GM12878 (cell line): ENCODE results near the gene SLC43A3. TPM values are rescaled to one million over a fixed set of nuclear protein-coding genes. Genes with fewer than 3 reads are reported as not detected.

Experiments used
- CUX1 ChIP-seq: IDR thresholded peaks from 2 replicates; pipeline ENCODE4 v1.6.1; 2012; ENCODE audit warnings: improper control_type of control experiment, low read depth, low read length; ENCODE audit not compliant: insufficient replicate concordance
- E4F1 ChIP-seq: fragments of 450-650 bp; IDR thresholded peaks from 2 replicates; pipeline ENCODE4 v1.6.1; 2018; ENCODE audit warnings: borderline replicate concordance, mild to moderate bottlenecking; ENCODE audit not compliant: partially characterized antibody
- HDGF ChIP-seq: fragments of 450-650 bp; IDR thresholded peaks from 2 replicates; pipeline ENCODE4 v1.6.1; 2016; ENCODE audit warnings: antibody characterized with exemption
- IRF5 ChIP-seq: fragments of 450-650 bp; IDR thresholded peaks from 2 replicates; pipeline ENCODE4 v1.6.1; 2017; ENCODE audit warnings: borderline replicate concordance
- MAX ChIP-seq: IDR thresholded peaks from 2 replicates; pipeline ENCODE4 v1.6.1; 2012; ENCODE audit warnings: low read depth, low read length, improper control_type of control experiment
- TCF12 ChIP-seq: IDR thresholded peaks from 2 replicates; pipeline ENCODE4 v1.6.1; 2011; ENCODE audit warnings: low read depth, mild to moderate bottlenecking, low read length
- TCF3 ChIP-seq: IDR thresholded peaks from 2 replicates; pipeline ENCODE4 v1.6.1; 2012; ENCODE audit warnings: low read depth, mild to moderate bottlenecking, low read length, borderline replicate concordance; ENCODE audit not compliant: insufficient read depth
- polyA plus RNA-seq, 11 experiments: library from polyadenylated mRNA; depleted of rRNA in 4 of 11; unstranded in 6 of 11; stranded (reverse) in 5 of 11; fragments of >200 nt; fragmentation: Nextera tagmentation in 4 of 11; fragmentation: Illumina TruSeq in 1 of 11; extraction: Ambion mirVana in 4 of 11; extraction: Trizol in 1 of 11; gene quantifications; 1 replicate in 1 of 11; 2 replicates in 10 of 11; pipeline versions ENCODE4 v1.2.1 to v1.2.3, GENCODE V29; 2011 to 2016; ENCODE audit warnings: inconsistent platforms in 2 of 11, missing spikeins in 2 of 11, low read depth in 1 of 11
- total RNA-seq, 4 experiments: library from RNA; depleted of rRNA in 3 of 4; stranded (reverse); fragments of >200 nt in 3 of 4; fragmentation: Illumina TruSeq in 1 of 4; extraction: Trizol in 1 of 4; gene quantifications; 2 replicates each; pipeline versions ENCODE4 v1.2.1 to v1.2.3, GENCODE V29; 2013 to 2021

SLC43A3 gene
- total and polyA plus RNA-seq, 10 of the 15 experiments (the other 5 are each of a cell fraction or from before 2014, with no cell fraction given): 37.5 to 237 (median 132) TPM

- TF ChIP-seq CUX1 (no peak), E4F1 (no peak), HDGF (no peak), MAX (no peak), IRF5 (no peak), TCF3 (no peak), TCF12 (no peak)
Observed at GRCh38 chr11:57463671-57464538, 37.0 kb upstream of the SLC43A3 start (continued).
